Lung (tissue), 12 donors: Measurements from ENCODE around the gene HTRA3. TPM values are rescaled to one million over a fixed set of nuclear protein-coding genes. Genes with fewer than 3 reads are reported as not detected.

Source experiments
- ATAC-seq: fragments of 200-7000 bp; cut with Tn5 transposase; one replicate; pipeline ENCODE4 v1.9.1; 2020; ENCODE audit warnings: moderate number of reproducible peaks; ENCODE audit not compliant: insufficient read depth, low FRiP score
- DNase-seq, 3 donors: peaks; one replicate each; pipeline ENCODE4 v3.0.0-alpha.2; 2013 to 2017
- H3K27ac ChIP-seq, 2 donors: one replicate each; pipeline ENCODE4 v1.5.1; 2013; ENCODE audit warnings: mild to moderate bottlenecking in 2 of 2, moderate library complexity in 2 of 2, control low read depth in 1 of 2, inconsistent platforms in 1 of 2, low read depth in 1 of 2, low read length in 1 of 2
- H3K27me3 ChIP-seq, 3 donors: one replicate each; pipeline ENCODE4 v1.5.1; 2013; ENCODE audit warnings: low read length in 2 of 3; ENCODE audit not compliant: control insufficient read depth in 3 of 3, insufficient read depth in 3 of 3
- H3K36me3 ChIP-seq, 4 donors: one replicate each; pipeline ENCODE4 v1.5.1; 2013; ENCODE audit warnings: low read length in 4 of 4, mild to moderate bottlenecking in 1 of 4, moderate library complexity in 1 of 4; ENCODE audit not compliant: control insufficient read depth in 4 of 4, insufficient read depth in 4 of 4
- H3K4me1 ChIP-seq, 5 donors: one replicate each; pipeline ENCODE4 v1.5.1; 2013; ENCODE audit warnings: low read length in 5 of 5, mild to moderate bottlenecking in 2 of 5, moderate library complexity in 1 of 5; ENCODE audit not compliant: control insufficient read depth in 5 of 5, insufficient read depth in 5 of 5
- H3K4me3 ChIP-seq: one replicate; pipeline ENCODE4 v1.5.1; 2013; ENCODE audit warnings: mild to moderate bottlenecking, control low read depth, moderate library complexity
- H3K9ac ChIP-seq, 2 donors: one replicate each; pipeline ENCODE4 v1.5.1; 2013; ENCODE audit warnings: low read length in 2 of 2, control low read depth in 1 of 2; ENCODE audit not compliant: insufficient read depth in 1 of 2
- H3K9me3 ChIP-seq, 4 donors: one replicate each; pipeline ENCODE4 v1.5.1; 2013; ENCODE audit warnings: low read length in 3 of 4, mild to moderate bottlenecking in 1 of 4, moderate library complexity in 1 of 4; ENCODE audit not compliant: control insufficient read depth in 4 of 4, insufficient read depth in 3 of 4
- CTCF ChIP-seq: IDR thresholded peaks from 2 replicates; pipeline ENCODE4 v1.5.1; 2012; ENCODE audit warnings: mild to moderate bottlenecking; ENCODE audit errors: control extremely low read depth, extremely low read depth
- WGBS, 2 donors: extraction: QIAGEN DNeasy Blood & Tissue Kit; methylation state at CpG; one replicate each; pipeline ENCODE4 v1.1.7; 2013; 5-methylcytosine and 5-hydroxymethylcytosine counted together
- polyA plus RNA-seq, 2 donors: library from polyadenylated mRNA; stranded (reverse); fragments of 200-250 nt; gene quantifications; one replicate each; pipeline ENCODE4 v1.2.1, GENCODE V29; 2013
- total RNA-seq, 2 donors: library from RNA; depleted of rRNA in 1 of 2; stranded (reverse); fragments of >200 nt in 1 of 2; gene quantifications; one replicate each; pipeline ENCODE4 v1.2.1, GENCODE V29; 2014 to 2021
- donor health status: control.
- donor health status: control.
- donor health status: Bipolar disorder and iron deficiency.
- donor health status: healthy.
- donor health status: DM: yes; HTN: yes; CAD: no.

The HTRA3 gene
- total and polyA plus RNA-seq, 4 donors = 9.5 to 23.5 (median 17.8) TPM

GRCh38 chr4:8297141-8297601, 27.6 kb downstream of the HTRA3 start:
- no peaks in the 10 kb centered on the region for H3K27me3 ChIP-seq
- peaks cover 0 to 5% (median 2%) of the 10 kb centered on the region in 4 donors for H3K36me3 ChIP-seq
- no peaks in the 10 kb centered on the region for H3K4me1 ChIP-seq
- 82 to 91% methylated on average over 9 of the region's 9 CpGs for WGBS, 2 donors
- H3K9me3 ChIP-seq = peaks cover 0 to 2% (median 0%) of the 10 kb centered on the region in 4 donors
- H3K9ac ChIP-seq = no peak overlapping the region
- DNase-seq = no peak
- no peak overlapping the region for H3K4me3 ChIP-seq
- no peak for ATAC-seq
- no peak overlapping the region for H3K27ac ChIP-seq
- no peak for TF ChIP-seq CTCF

GRCh38 chr4:8297691-8298485, 28.3 kb downstream of the HTRA3 start:
- DNase-seq (no peak), ATAC-seq (peak; percentile 34)
- H3K9me3 ChIP-seq = peaks cover 0 to 2% (median 0%) of the 10 kb centered on the region in 4 donors
- no peak overlapping the region for H3K4me3 ChIP-seq
- H3K9ac ChIP-seq = no peak overlapping the region
- WGBS, 2 donors = 80 to 88% methylated on average over 20 of the region's 20 CpGs
- no peak for TF ChIP-seq CTCF
- no peak overlapping the region for H3K27ac ChIP-seq
- H3K27me3 ChIP-seq = no peaks in the 10 kb centered on the region
- peaks cover 0 to 5% (median 2%) of the 10 kb centered on the region in 4 donors for H3K36me3 ChIP-seq
- H3K4me1 ChIP-seq = no peaks in the 10 kb centered on the region

- Histone ChIP-seq H3K27ac (no peak overlapping the region), H3K4me1 (no peaks in the 10 kb centered on the region), H3K4me3 (no peak overlapping the region), H3K27me3 (no peaks in the 10 kb centered on the region), H3K9me3 (peaks cover 0 to 2% (median 0%) of the 10 kb centered on the region in 4 donors), H3K36me3 (no peaks in the 10 kb centered on the region), H3K9ac (no peak overlapping the region)
- DNase-seq (no peak), ATAC-seq (no peak)
- TF ChIP-seq CTCF = no peak
- 87 to 100% methylated on average over 1 of the region's 1 CpG for WGBS, 2 donors
These were observed 31.3 kb downstream of the HTRA3 start for GRCh38 chr4:8300832-8301231.
